Nephron (organoid): ENCODE measurements around the gene MEIOSIN.
"Not testable (repeated sequence)": the region's sequence is repeated elsewhere in the genome, so short reads cannot be mapped to it uniquely, and the experiment has no call there.

ENCODE experiments used
- H3K27ac Mint-ChIP-seq, 3 experiments: 2 replicates each; pipeline ENCODE4 v1.8.0; 2020; ENCODE audit warnings: mixed read lengths in 3 of 3, mild to moderate bottlenecking in 2 of 3, moderate library complexity in 1 of 3
- H3K27me3 Mint-ChIP-seq: 2 replicates; pipeline ENCODE4 v1.8.0; 2021; ENCODE audit warnings: low read depth, mild to moderate bottlenecking, moderate library complexity, mixed read lengths
- H3K36me3 Mint-ChIP-seq: 2 replicates; pipeline ENCODE4 v1.8.0; 2020; ENCODE audit warnings: low read depth, mixed read lengths
- H3K4me1 Mint-ChIP-seq: 2 replicates; pipeline ENCODE4 v1.8.0; 2020; ENCODE audit warnings: mixed read lengths
- H3K4me3 Mint-ChIP-seq, 3 experiments: 2 replicates each; pipeline ENCODE4 v1.8.0; 2020; ENCODE audit warnings: mild to moderate bottlenecking in 3 of 3, mixed read lengths in 3 of 3, moderate library complexity in 2 of 3
- H3K9me3 Mint-ChIP-seq: 2 replicates; pipeline ENCODE4 v1.8.0; 2020; ENCODE audit warnings: mixed read lengths
- TF ChIP-seq, protein P1 (sequence below), 3 experiments: fragments of 200-600 bp; sonication (generic); IDR thresholded peaks; one replicate each; pipeline ENCODE4 v1.5.0; 2021; ENCODE audit warnings: antibody characterized with exemption in 3 of 3; ENCODE audit not compliant: unreplicated experiment in 3 of 3

MEIOSIN gene

DNA sequence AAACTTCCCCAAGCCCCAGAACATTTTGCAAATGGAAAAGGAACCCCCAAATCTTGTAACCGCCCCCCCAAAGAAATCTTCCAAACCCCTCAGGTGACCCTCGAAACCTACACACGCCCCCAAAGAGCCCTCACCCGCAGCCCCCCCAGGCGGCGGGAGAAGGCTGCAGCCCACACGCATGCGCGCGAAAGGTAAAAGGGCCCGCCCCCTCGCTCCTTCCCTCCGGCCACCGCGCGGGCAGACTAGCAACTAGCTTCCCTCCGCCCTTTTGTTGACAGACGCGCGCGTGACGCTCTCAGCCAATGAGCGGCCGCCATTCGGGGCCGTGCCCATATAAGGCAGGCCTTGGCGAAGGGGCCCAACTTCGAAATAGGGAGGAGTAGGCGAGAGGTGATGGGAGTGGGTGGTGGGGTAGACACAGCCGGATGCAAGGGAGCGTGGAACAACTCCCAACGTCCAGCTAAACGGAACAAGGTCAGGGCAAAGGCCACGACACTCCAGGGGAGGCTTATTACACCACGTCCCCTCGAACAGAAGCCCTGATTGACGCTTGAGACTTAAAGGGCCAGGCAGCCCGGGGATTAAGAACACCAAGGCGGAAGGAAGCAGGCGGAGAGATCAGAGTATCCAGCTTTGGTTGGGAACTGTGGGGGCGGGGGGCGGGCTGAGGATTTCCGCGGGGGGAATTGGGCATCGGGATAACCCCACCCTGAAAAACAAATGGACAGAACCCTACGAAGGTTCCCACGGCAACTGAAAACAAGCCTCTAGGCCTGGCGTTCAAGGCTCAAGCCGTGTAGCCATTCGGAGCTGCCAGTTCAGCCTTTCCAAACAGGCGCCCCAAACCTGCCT lies 15.9 kb upstream of the MEIOSIN start:
- H3K4me3 Mint-ChIP-seq = peak overlapping the region; percentile 90 to 98 (median 94)
- no peaks in the 10 kb centered on the region for H3K9me3 Mint-ChIP-seq
- TF ChIP-seq, protein P1, sequence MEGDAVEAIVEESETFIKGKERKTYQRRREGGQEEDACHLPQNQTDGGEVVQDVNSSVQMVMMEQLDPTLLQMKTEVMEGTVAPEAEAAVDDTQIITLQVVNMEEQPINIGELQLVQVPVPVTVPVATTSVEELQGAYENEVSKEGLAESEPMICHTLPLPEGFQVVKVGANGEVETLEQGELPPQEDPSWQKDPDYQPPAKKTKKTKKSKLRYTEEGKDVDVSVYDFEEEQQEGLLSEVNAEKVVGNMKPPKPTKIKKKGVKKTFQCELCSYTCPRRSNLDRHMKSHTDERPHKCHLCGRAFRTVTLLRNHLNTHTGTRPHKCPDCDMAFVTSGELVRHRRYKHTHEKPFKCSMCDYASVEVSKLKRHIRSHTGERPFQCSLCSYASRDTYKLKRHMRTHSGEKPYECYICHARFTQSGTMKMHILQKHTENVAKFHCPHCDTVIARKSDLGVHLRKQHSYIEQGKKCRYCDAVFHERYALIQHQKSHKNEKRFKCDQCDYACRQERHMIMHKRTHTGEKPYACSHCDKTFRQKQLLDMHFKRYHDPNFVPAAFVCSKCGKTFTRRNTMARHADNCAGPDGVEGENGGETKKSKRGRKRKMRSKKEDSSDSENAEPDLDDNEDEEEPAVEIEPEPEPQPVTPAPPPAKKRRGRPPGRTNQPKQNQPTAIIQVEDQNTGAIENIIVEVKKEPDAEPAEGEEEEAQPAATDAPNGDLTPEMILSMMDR (IDR thresholded peaks at IDR 0.05; ENCODE audit: unreplicated experiment in 3 of 3) = no peak
- peaks cover 19% of the 10 kb centered on the region for H3K36me3 Mint-ChIP-seq
- H3K27ac Mint-ChIP-seq = peak overlapping the region; percentile 93 to 98 (median 97)
- peaks cover 22% of the 10 kb centered on the region for H3K4me1 Mint-ChIP-seq
- no peaks in the 10 kb centered on the region for H3K27me3 Mint-ChIP-seq

DNA sequence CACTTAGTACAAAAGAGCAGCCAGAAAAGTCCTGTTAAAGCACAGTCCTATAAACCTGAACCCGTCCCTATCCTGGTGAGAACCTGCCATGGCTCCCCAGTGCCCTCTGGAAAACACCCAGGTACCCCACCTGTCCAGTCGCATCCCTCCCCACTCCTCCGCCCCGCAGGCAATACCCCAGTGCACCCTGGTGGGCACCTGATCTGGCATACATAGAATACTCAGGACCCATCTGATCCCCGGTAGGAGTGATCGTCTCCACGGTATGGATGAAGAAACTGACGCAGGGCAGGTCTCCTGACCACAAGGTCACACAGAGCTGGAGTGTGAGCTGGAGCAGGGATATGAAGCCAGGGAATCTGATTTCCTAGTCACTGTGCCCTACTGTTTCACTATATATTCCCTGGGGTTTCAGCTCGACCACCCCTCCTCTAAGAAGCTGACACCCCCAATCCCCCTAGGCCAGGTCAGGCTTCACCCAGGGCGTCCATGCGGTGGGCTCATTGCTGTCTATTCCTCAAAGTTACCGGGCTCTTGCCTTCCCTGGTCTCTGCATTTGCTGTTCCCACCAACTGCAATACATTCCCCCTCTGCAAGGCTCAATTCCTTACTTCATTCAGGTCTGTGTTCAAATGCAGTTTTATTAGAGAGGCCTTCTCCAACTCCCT lies 15.1 kb upstream of the MEIOSIN start:
- Mint-ChIP-seq H3K4me1 (peaks cover 22% of the 10 kb centered on the region), H3K36me3 (peaks cover 19% of the 10 kb centered on the region), H3K9me3 (no peaks in the 10 kb centered on the region), H3K27ac (peak overlapping the region; percentile 93 to 98 (median 97)), H3K4me3 (peak overlapping the region; percentile 90 to 98 (median 94)), H3K27me3 (no peaks in the 10 kb centered on the region)
- TF ChIP-seq, protein P1 (IDR thresholded peaks at IDR 0.05; ENCODE audit: unreplicated experiment in 3 of 3) = no peak

DNA sequence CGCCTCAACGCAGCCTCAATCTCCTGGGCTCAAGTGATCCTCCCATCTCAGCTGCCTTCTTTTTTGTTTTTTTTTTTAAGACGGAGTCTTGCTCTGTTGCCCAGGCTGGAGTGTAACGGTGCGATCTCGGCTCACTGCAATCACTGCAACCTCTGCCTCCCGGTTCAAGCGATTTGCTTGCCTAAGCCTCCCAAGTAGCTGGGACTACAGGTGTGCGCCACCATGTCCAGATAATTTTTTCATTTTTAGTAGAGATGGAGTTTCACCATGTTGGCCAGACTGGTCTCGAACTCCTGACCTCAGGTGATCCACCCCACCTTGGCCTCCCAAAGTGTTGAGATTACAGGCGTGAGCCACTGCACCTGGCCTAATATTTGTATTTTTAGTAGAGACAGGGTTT lies 13.2 kb upstream of the MEIOSIN start:
- H3K9me3 Mint-ChIP-seq, H3K27ac Mint-ChIP-seq, H3K27me3 Mint-ChIP-seq, H3K4me3 Mint-ChIP-seq: not testable (repeated sequence)
- Mint-ChIP-seq H3K36me3 (peaks cover 23% of the 10 kb centered on the region), H3K4me1 (peaks cover 22% of the 10 kb centered on the region)

DNA sequence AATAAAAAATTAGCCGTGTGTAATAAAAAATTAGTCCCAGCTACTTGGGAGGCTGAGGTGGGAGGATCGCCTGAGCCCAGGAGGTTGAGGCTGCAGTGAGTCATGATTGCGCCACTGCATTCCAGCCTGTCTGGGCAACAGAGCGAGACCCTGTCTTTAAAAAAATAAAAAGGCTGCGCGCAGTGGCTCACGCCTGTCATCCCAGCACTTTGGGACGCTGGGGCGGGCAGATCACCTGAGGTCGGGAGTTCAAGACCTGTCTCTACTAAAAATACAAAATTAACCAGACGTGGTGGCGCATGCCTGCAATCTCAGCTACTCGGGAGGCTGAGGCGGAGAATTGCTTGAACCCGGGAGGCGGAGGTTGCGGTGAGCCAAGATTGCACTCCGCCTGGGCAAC lies 4.6 kb upstream of the MEIOSIN start:
- H3K36me3 Mint-ChIP-seq, H3K27ac Mint-ChIP-seq, H3K27me3 Mint-ChIP-seq, H3K9me3 Mint-ChIP-seq: not testable (repeated sequence)
- Mint-ChIP-seq H3K4me3 (peak overlapping the region in 2 of 3 experiments; percentile 67 to 78), H3K4me1 (peaks cover 22% of the 10 kb centered on the region)

DNA sequence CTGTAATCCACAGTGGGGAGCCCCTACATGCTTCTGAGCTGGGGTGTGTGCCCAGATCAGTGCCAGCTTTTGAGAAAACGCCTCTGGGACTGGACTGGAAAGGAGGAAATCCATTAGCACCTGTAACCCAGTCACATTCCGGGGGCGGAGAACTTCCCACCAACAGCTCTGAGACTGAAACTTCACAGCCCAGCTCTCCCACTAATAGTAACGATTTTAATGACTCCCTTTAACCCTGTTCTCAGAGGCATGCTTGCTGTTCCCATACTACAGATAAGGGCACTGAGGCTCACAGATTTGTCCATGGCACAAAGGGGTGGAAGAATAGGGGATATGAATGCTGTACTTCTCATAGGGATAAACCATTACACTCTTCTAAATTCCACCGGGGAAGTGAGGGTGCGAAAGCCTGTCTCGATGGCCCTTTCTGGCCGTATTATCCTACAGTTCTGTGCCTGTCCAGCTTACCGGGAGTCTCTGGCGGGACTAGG lies 3.4 kb upstream of the MEIOSIN start:
- H3K9me3 Mint-ChIP-seq = no peaks in the 10 kb centered on the region
- TF ChIP-seq, protein P1 (IDR thresholded peaks at IDR 0.05; ENCODE audit: unreplicated experiment in 3 of 3) = no peak
- H3K4me3 Mint-ChIP-seq = peak overlapping the region; percentile 92 to 96 (median 93)
- peaks cover 22% of the 10 kb centered on the region for H3K4me1 Mint-ChIP-seq
- peaks cover 4% of the 10 kb centered on the region for H3K36me3 Mint-ChIP-seq
- no peaks in the 10 kb centered on the region for H3K27me3 Mint-ChIP-seq
- H3K27ac Mint-ChIP-seq = peak overlapping the region; percentile 68 to 88 (median 83)

DNA sequence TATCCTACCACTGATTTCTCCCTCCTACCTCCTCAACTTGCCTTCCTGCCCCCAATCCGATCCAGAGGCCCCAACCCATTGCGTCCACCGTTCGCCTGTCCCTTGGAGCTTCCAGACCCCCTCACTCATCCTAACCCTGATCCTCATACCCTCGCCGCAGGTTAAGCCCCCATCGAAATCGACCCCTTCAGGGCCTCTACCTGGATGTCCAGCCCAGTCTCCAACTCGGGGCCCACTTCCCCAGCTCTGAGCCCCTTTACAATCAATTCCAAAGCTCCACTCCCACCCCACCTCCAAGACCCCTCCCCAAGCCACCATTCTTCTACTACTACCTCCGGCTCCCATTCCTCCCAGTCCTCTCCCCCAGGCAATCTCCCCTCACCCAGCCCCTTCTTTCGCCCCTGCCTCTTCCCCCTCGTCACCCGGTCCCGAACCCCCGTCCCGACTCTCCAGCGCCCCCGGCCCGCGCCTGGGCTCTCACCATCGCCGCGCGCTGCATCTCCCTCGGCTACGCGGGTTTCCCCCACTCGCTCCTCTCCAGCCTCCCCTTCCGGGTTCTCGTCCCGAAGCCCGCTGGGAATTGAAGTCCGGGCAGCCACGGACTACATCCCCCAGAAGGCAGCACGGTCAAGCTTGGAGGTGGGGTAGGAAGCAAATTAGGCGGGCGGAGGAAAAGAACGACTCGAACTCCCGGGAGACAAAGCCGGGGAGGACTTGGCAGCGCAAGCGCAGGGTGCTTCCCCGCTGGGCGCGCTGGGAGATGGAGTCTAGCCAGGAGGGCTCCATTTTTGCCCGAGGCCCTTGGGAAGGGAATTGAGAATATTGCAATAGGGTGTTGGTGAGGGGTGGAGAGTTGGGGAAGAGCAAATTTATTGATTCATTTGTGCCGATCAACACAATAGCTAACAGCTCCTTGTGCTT lies 2.6 kb upstream of the MEIOSIN start, which contains the start of gene FBXO46:
Gene FBXO46 (minus strand): TSS at position 529 of the 921 bp plus-strand sequence. CDS start 17,401 bp downstream, outside the sequence.
- H3K27ac Mint-ChIP-seq = peak within 1 kb of the TSS; percentile 68 to 88 (median 83)
- no peaks in the 10 kb centered on the region for H3K9me3 Mint-ChIP-seq
- H3K27me3 Mint-ChIP-seq = no peaks in the 10 kb centered on the region
- H3K4me3 Mint-ChIP-seq = peak within 1 kb of the TSS; percentile 92 to 96 (median 93)
- peaks cover 4% of the 10 kb centered on the region for H3K36me3 Mint-ChIP-seq
- TF ChIP-seq, protein P1 (IDR thresholded peaks at IDR 0.05; ENCODE audit: unreplicated experiment in 3 of 3) = no peak
- peaks cover 22% of the 10 kb centered on the region for H3K4me1 Mint-ChIP-seq
